WTC11 (cell line): ENCODE measurements around the gene CADM2.

Experiments
- NR1H2 ChIP-seq: sonication (generic); formaldehyde crosslinking; IDR thresholded peaks from 2 replicates; pipeline ENCODE4 v1.9.0; 2021; ENCODE audit warnings: mild to moderate bottlenecking, moderate library complexity, missing genetic modification reagents
- RELA ChIP-seq: sonication (generic); formaldehyde crosslinking; IDR thresholded peaks from 2 replicates; pipeline ENCODE4 v1.8.1; 2022; ENCODE audit warnings: missing genetic modification reagents, mild to moderate bottlenecking, borderline replicate concordance
- TF ChIP-seq, protein P1 (sequence below): fragments of 200-600 bp; IDR thresholded peaks from 2 replicates; pipeline ENCODE4 v1.8.0; 2022; ENCODE audit warnings: antibody characterized with exemption

DNA sequence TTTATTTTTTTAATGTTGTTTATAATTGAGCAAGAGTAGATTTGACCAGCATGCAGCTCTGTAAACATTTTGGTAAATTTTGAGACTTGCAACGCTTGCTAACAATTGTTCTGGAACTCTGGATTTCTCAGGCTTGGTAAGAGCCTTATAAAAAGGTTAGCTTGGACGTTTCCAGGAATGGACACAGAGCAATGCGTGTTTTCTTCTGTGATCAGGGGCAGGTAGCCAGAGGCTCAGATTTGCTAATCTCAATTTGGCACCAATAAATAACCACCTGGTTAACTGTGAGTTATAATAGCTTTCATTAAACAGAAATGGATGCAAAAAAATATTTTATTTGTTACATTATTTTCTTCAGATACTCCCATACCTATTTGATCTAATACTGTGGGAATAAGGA, 39.8 kb downstream of the CADM2 start:
- TF ChIP-seq RELA (CRISPR knock-in tag) (no peak), NR1H2 (CRISPR knock-in tag) (no peak)
- TF ChIP-seq, protein P1, sequence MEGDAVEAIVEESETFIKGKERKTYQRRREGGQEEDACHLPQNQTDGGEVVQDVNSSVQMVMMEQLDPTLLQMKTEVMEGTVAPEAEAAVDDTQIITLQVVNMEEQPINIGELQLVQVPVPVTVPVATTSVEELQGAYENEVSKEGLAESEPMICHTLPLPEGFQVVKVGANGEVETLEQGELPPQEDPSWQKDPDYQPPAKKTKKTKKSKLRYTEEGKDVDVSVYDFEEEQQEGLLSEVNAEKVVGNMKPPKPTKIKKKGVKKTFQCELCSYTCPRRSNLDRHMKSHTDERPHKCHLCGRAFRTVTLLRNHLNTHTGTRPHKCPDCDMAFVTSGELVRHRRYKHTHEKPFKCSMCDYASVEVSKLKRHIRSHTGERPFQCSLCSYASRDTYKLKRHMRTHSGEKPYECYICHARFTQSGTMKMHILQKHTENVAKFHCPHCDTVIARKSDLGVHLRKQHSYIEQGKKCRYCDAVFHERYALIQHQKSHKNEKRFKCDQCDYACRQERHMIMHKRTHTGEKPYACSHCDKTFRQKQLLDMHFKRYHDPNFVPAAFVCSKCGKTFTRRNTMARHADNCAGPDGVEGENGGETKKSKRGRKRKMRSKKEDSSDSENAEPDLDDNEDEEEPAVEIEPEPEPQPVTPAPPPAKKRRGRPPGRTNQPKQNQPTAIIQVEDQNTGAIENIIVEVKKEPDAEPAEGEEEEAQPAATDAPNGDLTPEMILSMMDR = no peak
